ENCODE data around the gene FRAT2.

Gene FRAT2

GRCh38 chr10:97311111-97311626 is 23.4 kb downstream of the FRAT2 start:
- Histone ChIP-seq H3K9me3 (ENCODE audit: control insufficient read depth, insufficient read depth, low read length) (no peaks in the 10 kb centered on the region), H3K27ac (ENCODE audit: low read length) (no peak overlapping the region), H3K27me3 (ENCODE audit: control insufficient read depth, insufficient read depth, low read length) (no peaks in the 10 kb centered on the region), H3K36me3 (ENCODE audit: control insufficient read depth, insufficient read depth, low read length) (no peaks in the 10 kb centered on the region), H3K4me3 (ENCODE audit: low read length) (no peak overlapping the region), H3K4me1 (ENCODE audit: control insufficient read depth, insufficient read depth, low read length) (no peaks in the 10 kb centered on the region)
- DNase-seq (ENCODE audit: low read depth, low spot score): no peak
- no CpG with 5 or more reads among the region's 4 CpGs for WGBS (ENCODE audit: insufficient coverage, insufficient read length)

GRCh38 chr10:97307866-97308780 is 26.4 kb downstream of the FRAT2 start:
- Histone ChIP-seq H3K4me3 (ENCODE audit: low read length) (no peak overlapping the region), H3K27ac (ENCODE audit: low read length) (no peak overlapping the region), H3K36me3 (ENCODE audit: control insufficient read depth, insufficient read depth, low read length) (no peaks in the 10 kb centered on the region), H3K4me1 (ENCODE audit: control insufficient read depth, insufficient read depth, low read length) (no peaks in the 10 kb centered on the region), H3K27me3 (ENCODE audit: control insufficient read depth, insufficient read depth, low read length) (no peaks in the 10 kb centered on the region), H3K9me3 (ENCODE audit: control insufficient read depth, insufficient read depth, low read length) (no peaks in the 10 kb centered on the region)
- no peak for DNase-seq (ENCODE audit: low read depth, low spot score)
- WGBS (ENCODE audit: insufficient coverage, insufficient read length): no CpG with 5 or more reads among the region's 10 CpGs

DNA sequence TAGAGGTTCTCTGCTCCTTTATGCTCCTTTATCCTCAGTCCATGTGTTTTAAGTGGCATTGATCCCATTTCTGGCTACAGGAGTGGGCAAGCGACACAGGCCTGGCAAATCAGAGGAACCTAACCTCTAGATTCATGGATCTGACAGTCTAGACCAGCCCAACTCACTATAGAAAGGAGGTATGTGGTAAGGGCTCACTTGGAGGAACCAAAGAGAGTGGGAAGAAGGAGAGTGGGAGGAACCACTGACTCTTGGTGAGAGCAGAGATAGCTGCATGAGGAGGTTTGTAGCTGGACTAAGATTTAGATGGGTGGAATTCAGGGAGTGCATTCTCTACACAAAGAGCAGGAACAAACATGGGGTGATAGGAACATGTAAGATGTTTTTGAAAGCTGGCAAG is 27.1 kb downstream of the FRAT2 start:
- WGBS (ENCODE audit: insufficient coverage, insufficient read length): no CpG with 5 or more reads among the region's 1 CpG
- no peaks in the 10 kb centered on the region for H3K36me3 ChIP-seq (ENCODE audit: control insufficient read depth, insufficient read depth, low read length)

DNA sequence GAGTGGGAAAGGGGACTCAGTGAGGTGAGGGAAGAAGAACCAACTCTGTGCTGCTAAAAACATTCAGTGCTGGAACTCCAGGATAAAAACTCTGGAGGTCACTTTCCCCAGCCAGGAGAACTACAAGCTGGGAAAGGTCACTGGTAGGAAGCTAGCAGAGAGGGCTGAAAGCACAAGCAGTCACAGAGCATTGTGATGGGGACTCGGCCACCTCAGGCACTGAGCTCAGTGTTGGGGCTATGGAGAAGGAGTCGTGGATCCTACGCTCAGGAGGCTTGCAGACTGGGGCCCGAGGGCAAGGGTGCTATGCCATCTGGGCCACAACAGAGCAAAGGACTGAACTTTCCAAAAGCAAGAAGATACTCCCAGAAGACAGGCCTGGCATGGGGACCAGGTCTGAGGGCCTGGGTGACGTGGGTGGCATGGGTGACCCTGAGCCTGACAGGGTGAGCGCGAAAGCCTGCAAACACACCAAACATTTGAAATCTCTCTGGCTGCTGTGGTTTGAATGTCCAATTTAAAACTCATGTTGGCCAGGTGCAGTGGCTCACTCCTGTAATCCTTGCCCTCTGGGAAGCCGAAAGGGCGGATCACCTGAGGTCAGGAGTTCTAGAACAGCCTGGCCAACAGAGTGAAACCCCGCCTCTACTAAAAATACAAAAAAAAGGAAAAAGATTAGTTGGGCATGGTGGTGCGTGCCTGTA is 32.3 kb downstream of the FRAT2 start:
- H3K4me1 ChIP-seq (ENCODE audit: control insufficient read depth, insufficient read depth, low read length): no peaks in the 10 kb centered on the region
- H3K27ac ChIP-seq (ENCODE audit: low read length): no peak overlapping the region
- no peaks in the 10 kb centered on the region for H3K9me3 ChIP-seq (ENCODE audit: control insufficient read depth, insufficient read depth, low read length)
- H3K36me3 ChIP-seq (ENCODE audit: control insufficient read depth, insufficient read depth, low read length): no peaks in the 10 kb centered on the region
- no peak overlapping the region for H3K4me3 ChIP-seq (ENCODE audit: low read length)
- H3K27me3 ChIP-seq (ENCODE audit: control insufficient read depth, insufficient read depth, low read length): no peaks in the 10 kb centered on the region
- DNase-seq (ENCODE audit: low read depth, low spot score): no peak
- WGBS (ENCODE audit: insufficient coverage, insufficient read length): no CpG with 5 or more reads among the region's 11 CpGs

More for the DNA sequence above, 27.1 kb downstream of the FRAT2 start:
- DNase-seq (ENCODE audit: low read depth, low spot score): no peak
- no peaks in the 10 kb centered on the region for H3K4me1 ChIP-seq (ENCODE audit: control insufficient read depth, insufficient read depth, low read length)
- H3K27ac ChIP-seq (ENCODE audit: low read length): no peak overlapping the region
- H3K4me3 ChIP-seq (ENCODE audit: low read length): no peak overlapping the region
- no peaks in the 10 kb centered on the region for H3K9me3 ChIP-seq (ENCODE audit: control insufficient read depth, insufficient read depth, low read length)
- no peaks in the 10 kb centered on the region for H3K27me3 ChIP-seq (ENCODE audit: control insufficient read depth, insufficient read depth, low read length)

GRCh38 chr10:97300980-97301379 is 33.5 kb downstream of the FRAT2 start:
- Histone ChIP-seq H3K4me1 (ENCODE audit: control insufficient read depth, insufficient read depth, low read length) (no peaks in the 10 kb centered on the region), H3K27me3 (ENCODE audit: control insufficient read depth, insufficient read depth, low read length) (no peaks in the 10 kb centered on the region), H3K4me3 (ENCODE audit: low read length) (no peak overlapping the region), H3K36me3 (ENCODE audit: control insufficient read depth, insufficient read depth, low read length) (no peaks in the 10 kb centered on the region), H3K9me3 (ENCODE audit: control insufficient read depth, insufficient read depth, low read length) (no peaks in the 10 kb centered on the region), H3K27ac (ENCODE audit: low read length) (no peak overlapping the region)
- no CpG with 5 or more reads among the region's 3 CpGs for WGBS (ENCODE audit: insufficient coverage, insufficient read length)
- DNase-seq (ENCODE audit: low read depth, low spot score): no peak

DNA sequence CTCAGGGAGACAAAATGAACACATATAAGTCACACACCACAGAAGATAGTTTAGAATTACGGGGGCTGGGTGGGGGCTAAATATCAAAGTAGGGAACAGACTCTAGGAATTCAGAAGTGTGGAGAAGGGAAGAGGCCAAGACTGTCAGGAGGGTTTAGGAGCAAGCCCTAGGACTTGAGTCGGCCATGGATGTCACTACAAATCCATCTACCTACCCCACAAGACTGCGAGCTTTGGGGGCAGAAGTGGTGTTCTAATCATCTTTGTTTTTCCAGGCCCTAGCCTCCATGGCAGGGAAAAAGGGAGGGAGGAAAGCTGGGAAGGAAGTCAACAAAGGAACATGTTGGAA is 36.3 kb downstream of the FRAT2 start:
- Histone ChIP-seq H3K27me3 (ENCODE audit: control insufficient read depth, insufficient read depth, low read length) (no peaks in the 10 kb centered on the region), H3K27ac (ENCODE audit: low read length) (no peak overlapping the region), H3K36me3 (ENCODE audit: control insufficient read depth, insufficient read depth, low read length) (no peaks in the 10 kb centered on the region), H3K9me3 (ENCODE audit: control insufficient read depth, insufficient read depth, low read length) (no peaks in the 10 kb centered on the region), H3K4me3 (ENCODE audit: low read length) (no peak overlapping the region), H3K4me1 (ENCODE audit: control insufficient read depth, insufficient read depth, low read length) (no peaks in the 10 kb centered on the region)
- DNase-seq (ENCODE audit: low read depth, low spot score): no peak
- no CpG with 5 or more reads among the region's 3 CpGs for WGBS (ENCODE audit: insufficient coverage, insufficient read length)

DNA sequence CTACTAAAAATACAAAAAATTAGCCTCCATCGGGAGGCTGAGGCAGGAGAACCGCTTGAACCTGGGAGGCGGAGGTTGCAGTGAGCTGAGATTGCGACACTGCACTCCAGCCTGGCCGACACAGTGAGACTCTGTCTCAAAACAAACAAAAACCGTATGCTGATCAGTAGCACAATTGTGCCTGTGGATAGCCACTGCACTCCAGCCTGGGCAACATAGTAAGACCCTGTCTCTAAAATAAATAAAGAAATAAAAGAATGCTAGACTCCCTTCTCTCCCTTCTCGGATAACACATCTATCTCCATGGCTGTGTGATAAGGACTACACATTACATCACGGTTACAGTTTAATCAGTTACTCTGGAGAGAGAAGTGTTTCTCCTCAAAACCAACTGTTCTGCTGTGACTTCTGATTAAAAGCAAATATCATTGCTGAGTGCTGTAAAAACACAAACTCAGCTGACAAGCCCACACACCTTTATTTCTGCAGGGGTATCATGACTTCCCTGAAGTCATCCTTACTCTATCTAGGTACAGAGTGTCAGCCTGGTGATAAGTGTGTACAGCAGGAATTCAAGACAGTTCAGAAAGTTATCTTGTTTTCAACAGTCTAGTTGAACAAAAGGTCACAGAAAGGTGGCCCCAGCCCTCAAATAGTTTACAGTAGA is 36.8 kb downstream of the FRAT2 start:
- Histone ChIP-seq H3K27me3 (ENCODE audit: control insufficient read depth, insufficient read depth, low read length) (no peaks in the 10 kb centered on the region), H3K27ac (ENCODE audit: low read length) (no peak overlapping the region), H3K4me3 (ENCODE audit: low read length) (no peak overlapping the region), H3K36me3 (ENCODE audit: control insufficient read depth, insufficient read depth, low read length) (no peaks in the 10 kb centered on the region), H3K4me1 (ENCODE audit: control insufficient read depth, insufficient read depth, low read length) (no peaks in the 10 kb centered on the region), H3K9me3 (ENCODE audit: control insufficient read depth, insufficient read depth, low read length) (no peaks in the 10 kb centered on the region)
- no CpG with 5 or more reads among the region's 8 CpGs for WGBS (ENCODE audit: insufficient coverage, insufficient read length)
- no peak for DNase-seq (ENCODE audit: low read depth, low spot score)

GRCh38 chr10:97292862-97293198 is 41.7 kb downstream of the FRAT2 start:
- Histone ChIP-seq H3K4me3 (ENCODE audit: low read length) (no peak overlapping the region), H3K9me3 (ENCODE audit: control insufficient read depth, insufficient read depth, low read length) (no peaks in the 10 kb centered on the region), H3K27me3 (ENCODE audit: control insufficient read depth, insufficient read depth, low read length) (no peaks in the 10 kb centered on the region), H3K4me1 (ENCODE audit: control insufficient read depth, insufficient read depth, low read length) (no peaks in the 10 kb centered on the region), H3K36me3 (ENCODE audit: control insufficient read depth, insufficient read depth, low read length) (no peaks in the 10 kb centered on the region), H3K27ac (ENCODE audit: low read length) (no peak overlapping the region)
- no peak for DNase-seq (ENCODE audit: low read depth, low spot score)
- WGBS (ENCODE audit: insufficient coverage, insufficient read length): no CpG with 5 or more reads among the region's 3 CpGs

DNA sequence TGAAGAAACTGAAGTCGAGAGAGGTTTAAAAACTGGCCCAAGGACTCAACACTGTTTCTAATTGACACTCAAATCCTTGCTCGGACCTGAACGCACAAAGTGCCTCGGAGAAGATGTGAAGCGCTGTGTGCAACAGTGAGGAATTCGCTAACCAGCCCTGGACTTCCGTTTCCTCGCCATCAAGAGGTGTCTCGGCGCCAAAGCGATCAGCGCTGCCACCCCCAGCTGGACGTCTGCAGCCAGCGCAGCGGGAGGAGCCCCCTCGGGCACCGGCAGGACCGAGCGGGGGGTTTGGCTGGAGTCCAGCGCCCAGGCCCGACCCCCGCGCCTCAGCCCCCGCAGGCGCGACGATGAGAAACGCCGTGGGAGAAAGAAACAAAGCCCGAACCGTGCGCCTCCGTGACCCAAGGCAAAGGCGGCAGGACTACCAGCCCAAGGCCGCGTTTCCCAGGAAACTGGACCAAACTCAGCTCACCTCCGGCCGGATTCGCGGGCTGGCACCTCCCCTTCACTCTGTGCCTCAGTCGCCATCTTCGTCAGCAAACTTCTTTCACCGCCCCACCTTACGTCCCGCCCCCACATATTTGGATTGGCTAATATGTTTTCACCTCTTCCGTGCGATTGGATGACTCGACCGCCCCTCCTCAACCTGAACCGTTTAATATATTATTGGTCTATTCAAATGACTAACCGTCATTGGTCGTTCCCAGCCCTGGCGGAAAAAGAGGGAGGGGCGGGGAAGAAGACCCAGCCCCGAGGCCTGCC is 42.2 kb downstream of the FRAT2 start, which contains the start of gene ARHGAP19:
Gene ARHGAP19, minus strand, starts transcription at position 541 of the 765 bp plus-strand sequence. Its CDS starts 10 bp downstream, at position 531.
- DNase-seq (ENCODE audit: low read depth, low spot score): peak; percentile 89
- no peaks in the 10 kb centered on the region for H3K27me3 ChIP-seq (ENCODE audit: control insufficient read depth, insufficient read depth, low read length)
- H3K36me3 ChIP-seq (ENCODE audit: control insufficient read depth, insufficient read depth, low read length): no peaks in the 10 kb centered on the region
- WGBS (ENCODE audit: insufficient coverage, insufficient read length): no CpG with 5 or more reads among the region's 55 CpGs
- no peaks in the 10 kb centered on the region for H3K9me3 ChIP-seq (ENCODE audit: control insufficient read depth, insufficient read depth, low read length)
- no peak within 1 kb of the TSS for H3K27ac ChIP-seq (ENCODE audit: low read length)
- H3K4me3 ChIP-seq (ENCODE audit: low read length): peak within 1 kb of the TSS; percentile 83
- H3K4me1 ChIP-seq (ENCODE audit: control insufficient read depth, insufficient read depth, low read length): no peaks in the 10 kb centered on the region
